Cerebellar nuclear complex (tissue), 1 donor: ENCODE measurements around the gene IL24.
A peak's percentile ranks its signal among the peaks of the same experiment; 100 is the strongest.

Experiments
- DNase-seq, 2 experiments: peaks; one replicate each; lab custom pipeline; 2025; lab: John Stamatoyannopoulos, UW

IL24 gene

GRCh38 chr1:206880314-206880713 is 16.9 kb upstream of the IL24 start:
- DNase-seq: no peak

- DNase-seq: no peak
Measured at GRCh38 chr1:206882555-206882954, 14.7 kb upstream of the IL24 start.

- no peak for DNase-seq
Measured at GRCh38 chr1:206883160-206883559, 14.1 kb upstream of the IL24 start.

GRCh38 chr1:206883876-206884275 is 13.4 kb upstream of the IL24 start:
- DNase-seq: no peak

- DNase-seq: no peak
Measured at GRCh38 chr1:206885341-206886060, 11.7 kb upstream of the IL24 start.

GRCh38 chr1:206886831-206887230 is 10.4 kb upstream of the IL24 start:
- DNase-seq: no peak

GRCh38 chr1:206887701-206888100 is 9.5 kb upstream of the IL24 start:
- no peak for DNase-seq

- DNase-seq: no peak
Measured at GRCh38 chr1:206890125-206891060, 6.8 kb upstream of the IL24 start.

GRCh38 chr1:206891412-206891811 is 5.8 kb upstream of the IL24 start:
- DNase-seq: no peak

- DNase-seq: no peak
Measured at GRCh38 chr1:206892351-206892984, 4.8 kb upstream of the IL24 start.

- DNase-seq: no peak
Measured at GRCh38 chr1:206893380-206893779, 3.9 kb upstream of the IL24 start.

- DNase-seq: no peak
Measured at GRCh38 chr1:206895325-206895724, 1.9 kb upstream of the IL24 start.

GRCh38 chr1:206895837-206896242 is 1.4 kb upstream of the IL24 start:
- peak in 1 of 2 experiments; percentile 42 for DNase-seq

GRCh38 chr1:206896261-206896660 is 982 bp upstream of the IL24 start:
- no peak for DNase-seq

- DNase-seq: no peak
Measured at GRCh38 chr1:206898089-206898914, 1.1 kb downstream of the IL24 start.

- no peak for DNase-seq
Measured at GRCh38 chr1:206898915-206899431, 1.7 kb downstream of the IL24 start.

- DNase-seq: no peak
Measured at GRCh38 chr1:206899717-206900116, 2.5 kb downstream of the IL24 start.

GRCh38 chr1:206900149-206900548 is 2.9 kb downstream of the IL24 start:
- no peak for DNase-seq

GRCh38 chr1:206901944-206902343 is 4.7 kb downstream of the IL24 start:
- no peak for DNase-seq

- DNase-seq: no peak
Measured at GRCh38 chr1:206902702-206903101, 5.5 kb downstream of the IL24 start.

- no peak for DNase-seq
Measured at GRCh38 chr1:206903687-206904086, 6.4 kb downstream of the IL24 start.
